GM19372 (cell line): Measurements from ENCODE around the gene ADAM12.
A peak's percentile ranks its signal among the peaks of the same experiment; 100 is the strongest.
"Not testable (repeated sequence)": the region's sequence is repeated elsewhere in the genome, so short reads cannot be mapped to it uniquely, and the experiment has no call there.

Experiments used
- ATAC-seq: cut with Tn5 transposase; IDR thresholded peaks from one replicate; pipeline ENCODE4 v1.9.1; 2021; ENCODE audit warnings: mild to moderate bottlenecking, low read depth, moderate library complexity; ENCODE audit not compliant: unreplicated experiment

The ADAM12 gene

DNA sequence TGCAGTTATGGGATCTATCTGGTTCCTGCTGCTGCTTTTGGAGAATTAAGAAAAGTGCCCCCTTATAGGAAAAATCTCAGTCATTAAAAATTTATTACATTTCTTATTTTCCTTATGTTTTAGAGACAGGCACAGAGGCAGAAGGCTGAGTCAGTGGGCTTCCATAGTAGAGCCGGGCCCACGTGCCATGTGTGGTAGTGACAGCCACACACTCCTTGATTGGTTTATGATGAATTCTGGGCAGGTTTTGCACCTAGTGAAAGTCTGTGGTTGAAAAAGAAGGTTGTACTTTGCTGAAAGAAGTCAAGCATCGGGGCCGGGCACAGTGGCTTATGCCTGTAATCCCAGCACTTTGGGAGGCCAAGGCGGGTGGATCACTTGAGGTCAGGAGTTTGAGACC is 382.0 kb downstream of the ADAM12 start:
- ATAC-seq, result no peak

DNA sequence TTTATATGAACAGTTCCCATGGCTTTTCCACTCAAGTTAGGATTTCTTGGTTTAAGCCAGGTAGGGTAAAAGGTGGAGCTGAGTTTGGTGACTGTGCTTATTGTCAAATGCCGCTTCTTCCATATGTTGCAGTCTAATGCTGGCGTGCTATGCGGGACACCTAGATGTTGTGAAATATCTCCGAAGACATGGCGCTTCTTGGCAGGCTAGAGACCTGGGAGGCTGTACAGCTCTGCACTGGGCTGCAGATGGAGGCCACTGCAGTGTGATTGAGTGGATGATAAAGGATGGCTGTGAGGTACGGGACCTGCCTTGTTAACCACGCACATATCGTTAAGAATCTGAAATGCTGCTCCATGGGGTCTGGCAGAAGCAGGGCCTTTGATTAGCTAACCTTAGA is 383.5 kb downstream of the ADAM12 start:
- no peak for ATAC-seq

DNA sequence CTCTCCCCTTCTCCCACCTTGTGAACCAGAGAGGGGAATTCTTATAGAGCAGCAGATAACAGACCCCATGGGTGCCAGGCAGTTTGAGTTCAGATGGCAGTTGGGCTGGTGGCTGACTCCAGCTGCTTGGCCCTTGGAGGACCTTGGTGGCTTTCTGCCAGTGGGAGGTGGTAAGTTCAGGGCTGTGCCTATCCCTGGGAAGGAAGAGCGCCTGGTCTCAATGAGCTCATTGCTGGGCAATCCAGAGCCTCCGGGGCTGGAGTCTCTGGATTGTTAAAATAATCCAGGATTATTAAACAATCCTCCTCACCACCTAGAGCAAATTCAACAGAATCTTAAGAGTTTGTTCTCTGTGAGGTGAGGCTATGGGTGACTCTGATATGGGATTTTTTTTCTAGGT is 386.7 kb downstream of the ADAM12 start:
- ATAC-seq, result no peak

DNA sequence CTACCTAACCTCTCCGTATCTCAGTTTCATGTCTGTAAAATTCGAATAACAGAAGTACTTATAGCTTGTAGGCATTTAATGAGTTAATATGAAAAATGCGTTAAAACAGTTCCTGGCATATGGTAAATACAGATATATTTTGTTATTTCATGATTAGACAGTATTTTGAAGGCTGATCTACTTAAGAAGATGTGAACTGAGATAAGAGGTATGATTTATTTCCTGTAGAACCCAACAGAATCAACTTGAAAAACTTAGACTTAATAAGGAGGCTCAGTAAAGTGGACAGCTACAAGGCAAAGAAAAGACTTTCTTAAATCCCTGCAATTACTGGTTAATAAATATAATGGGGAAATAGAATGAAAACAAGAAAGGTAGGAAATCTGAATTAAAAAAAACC is 388.6 kb downstream of the ADAM12 start:
- ATAC-seq, result no peak

DNA sequence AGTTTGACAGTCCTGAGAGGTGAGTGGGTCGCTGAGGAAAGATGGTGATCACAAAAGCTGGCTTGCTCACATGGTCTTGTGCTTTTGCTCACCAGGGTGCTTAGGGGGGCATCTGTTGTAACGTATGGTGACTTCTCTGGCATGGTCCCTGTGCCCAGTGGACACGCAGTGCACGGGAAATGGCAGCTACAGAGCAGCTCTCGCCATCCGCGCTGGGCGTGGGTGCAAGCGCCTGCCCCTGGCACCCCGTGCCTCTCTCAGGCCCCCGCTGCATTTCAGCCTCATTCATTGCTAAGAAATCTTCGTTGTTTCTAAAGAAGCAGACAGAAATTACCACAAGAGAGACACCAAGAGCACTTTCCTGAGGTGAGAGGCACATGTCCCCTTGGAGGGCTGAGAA is 390.7 kb downstream of the ADAM12 start:
- no peak for ATAC-seq

DNA sequence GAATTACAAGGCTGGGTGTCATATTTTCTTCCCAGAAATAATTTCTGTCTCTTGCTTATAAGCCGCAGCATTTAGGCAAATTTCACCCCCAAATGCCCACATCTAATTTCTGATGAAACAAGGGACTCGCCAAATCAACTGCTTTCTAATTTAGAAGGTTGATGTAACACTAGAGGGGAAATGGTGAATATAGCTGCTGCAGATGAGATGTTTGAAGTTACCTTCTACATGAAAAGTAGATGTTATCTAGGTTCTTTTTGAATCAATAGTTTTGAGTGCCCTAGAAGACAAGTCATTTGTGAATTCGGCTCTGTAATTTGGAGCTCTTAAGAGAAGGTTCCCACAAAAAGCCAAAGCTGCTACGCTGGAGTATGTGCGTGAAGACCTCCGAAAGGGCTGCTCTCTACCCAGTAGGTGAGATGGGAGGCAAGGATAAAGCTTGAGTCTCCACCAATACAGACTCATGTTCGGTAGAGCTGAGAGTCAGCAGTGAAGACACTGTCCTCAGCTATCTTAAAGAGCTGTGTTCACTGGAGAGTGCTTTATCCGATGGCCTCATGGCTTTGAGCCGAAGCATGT is 392.5 kb downstream of the ADAM12 start:
- no peak for ATAC-seq

DNA sequence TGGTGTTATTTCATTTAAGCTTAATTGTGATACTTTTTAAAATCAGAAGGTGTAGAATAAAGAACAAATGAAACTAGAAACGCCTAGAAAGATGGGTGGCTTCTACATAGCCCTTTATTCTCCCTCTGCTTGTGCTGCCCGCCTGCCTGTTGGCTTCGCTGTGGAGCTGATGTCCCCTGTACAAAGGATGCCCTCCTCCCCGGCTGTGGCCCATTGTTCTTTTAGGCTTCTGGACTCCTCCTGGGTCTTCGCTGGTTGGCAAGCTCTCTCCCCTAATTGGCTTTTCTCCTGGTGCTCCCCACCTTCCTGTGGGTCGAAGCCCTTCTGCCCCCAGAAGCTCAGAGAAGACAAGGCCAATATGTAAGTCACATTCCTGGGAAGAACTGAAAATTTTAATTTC is 393.7 kb downstream of the ADAM12 start:
- ATAC-seq, result no peak

DNA sequence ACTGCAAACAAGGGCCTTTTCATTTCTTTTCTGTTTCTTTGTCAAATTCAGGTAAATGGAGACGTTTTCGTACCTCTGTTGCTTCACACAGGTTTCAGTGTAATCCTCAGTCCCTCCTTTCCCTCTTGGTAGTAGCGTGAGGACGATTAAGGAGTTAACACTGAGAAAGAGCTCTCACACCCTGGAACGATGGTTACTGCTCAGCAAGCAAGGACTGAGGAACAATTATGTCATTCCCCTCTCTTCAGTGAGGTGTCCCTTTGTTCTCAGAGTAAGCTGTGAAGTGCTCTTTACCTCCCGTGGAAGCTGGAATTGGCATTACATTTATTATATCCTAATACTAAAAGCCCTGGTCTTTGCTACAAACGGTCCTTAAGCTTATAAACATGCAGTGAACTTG is 396.0 kb downstream of the ADAM12 start:
- no peak for ATAC-seq

DNA sequence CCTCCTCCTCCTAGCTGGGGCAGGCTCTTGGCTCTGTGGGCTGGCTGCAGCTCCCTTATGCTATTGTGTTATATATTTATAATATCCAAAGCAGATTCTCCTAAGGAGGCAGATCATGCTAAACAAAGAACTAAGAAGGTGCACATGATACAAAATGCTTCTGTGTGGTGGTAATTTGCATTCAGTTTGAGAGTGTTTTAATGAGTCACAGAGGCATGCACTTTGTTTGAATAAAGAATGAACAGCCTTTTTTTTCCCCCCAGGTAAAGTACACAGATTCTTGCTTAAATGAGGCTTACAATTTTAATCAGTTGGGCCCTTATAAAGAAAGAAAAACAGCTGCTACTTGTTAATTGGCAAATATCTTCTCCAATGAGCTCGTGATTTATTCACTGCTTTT is 396.9 kb downstream of the ADAM12 start:
- no peak for ATAC-seq

DNA sequence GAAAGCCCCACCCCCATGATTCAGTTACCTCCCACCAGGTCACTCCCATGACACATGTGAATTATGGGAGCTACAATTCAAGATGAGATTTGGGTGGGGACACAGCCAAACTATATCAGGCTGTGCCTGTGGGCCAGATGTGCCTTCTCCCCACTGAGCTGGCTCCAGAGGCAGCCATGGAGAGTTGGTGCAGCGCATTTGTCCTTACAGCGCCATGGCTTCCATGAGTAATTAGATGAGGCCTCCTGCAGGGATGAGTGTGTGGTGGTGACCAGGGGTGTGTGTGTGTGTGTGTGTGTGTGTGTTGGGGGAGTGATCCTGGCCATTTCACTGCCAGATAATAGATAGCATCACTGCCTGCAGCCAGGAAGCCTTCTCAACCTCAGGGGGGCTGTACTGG is 397.3 kb downstream of the ADAM12 start:
- no peak for ATAC-seq

DNA sequence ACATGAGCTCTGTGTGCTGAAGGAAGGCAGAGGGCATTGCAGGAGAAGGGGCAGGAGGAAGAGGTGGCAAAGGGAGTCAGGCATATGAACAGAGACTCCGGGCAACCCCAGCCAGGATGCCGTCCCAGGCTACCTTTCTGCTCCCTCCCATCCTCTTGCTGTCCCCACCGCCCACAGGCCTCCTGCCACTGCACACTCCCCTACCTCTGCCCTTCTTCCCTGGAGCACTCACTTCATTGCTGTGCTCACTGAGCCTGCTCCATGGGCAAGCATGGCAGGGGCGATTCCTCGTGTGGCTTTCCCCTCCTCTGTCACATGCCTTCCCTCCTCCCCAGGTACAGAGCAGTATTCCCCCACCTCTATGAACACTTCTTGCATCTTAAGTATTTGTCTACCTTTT is 398.5 kb downstream of the ADAM12 start:
- ATAC-seq, result no peak

DNA sequence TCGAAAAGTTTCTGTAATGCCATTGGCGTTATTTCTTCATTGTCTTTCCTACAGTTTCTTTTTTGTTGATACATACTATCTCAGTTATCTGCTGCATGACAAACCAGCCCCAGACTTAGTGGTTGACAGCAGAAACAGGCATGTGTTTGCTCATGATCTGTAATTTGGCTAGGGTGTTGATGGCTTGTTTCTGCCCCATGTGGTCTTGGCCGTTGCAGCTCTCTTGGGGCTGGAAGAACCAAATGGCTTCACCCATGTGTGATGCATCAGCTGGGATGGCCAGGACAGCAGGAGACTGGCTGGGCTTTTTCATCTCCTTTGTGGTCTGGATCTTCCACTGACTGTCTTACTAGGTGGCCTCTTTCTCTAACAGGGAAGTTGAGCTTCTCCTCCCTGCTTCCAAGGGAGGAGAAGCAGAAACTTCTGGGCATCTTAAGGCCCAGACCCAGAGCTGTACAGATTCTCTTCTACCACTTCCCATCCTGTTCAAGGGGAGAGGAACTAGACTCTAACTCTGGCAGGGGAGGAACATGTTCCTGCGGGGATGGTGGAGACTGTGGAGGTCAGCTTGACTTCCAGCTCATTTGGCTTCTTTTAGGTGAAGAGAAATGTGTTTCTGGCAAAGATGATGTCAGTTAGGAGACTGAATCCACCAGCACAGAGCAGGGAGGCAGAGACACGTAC is 402.6 kb downstream of the ADAM12 start:
- no peak for ATAC-seq

DNA sequence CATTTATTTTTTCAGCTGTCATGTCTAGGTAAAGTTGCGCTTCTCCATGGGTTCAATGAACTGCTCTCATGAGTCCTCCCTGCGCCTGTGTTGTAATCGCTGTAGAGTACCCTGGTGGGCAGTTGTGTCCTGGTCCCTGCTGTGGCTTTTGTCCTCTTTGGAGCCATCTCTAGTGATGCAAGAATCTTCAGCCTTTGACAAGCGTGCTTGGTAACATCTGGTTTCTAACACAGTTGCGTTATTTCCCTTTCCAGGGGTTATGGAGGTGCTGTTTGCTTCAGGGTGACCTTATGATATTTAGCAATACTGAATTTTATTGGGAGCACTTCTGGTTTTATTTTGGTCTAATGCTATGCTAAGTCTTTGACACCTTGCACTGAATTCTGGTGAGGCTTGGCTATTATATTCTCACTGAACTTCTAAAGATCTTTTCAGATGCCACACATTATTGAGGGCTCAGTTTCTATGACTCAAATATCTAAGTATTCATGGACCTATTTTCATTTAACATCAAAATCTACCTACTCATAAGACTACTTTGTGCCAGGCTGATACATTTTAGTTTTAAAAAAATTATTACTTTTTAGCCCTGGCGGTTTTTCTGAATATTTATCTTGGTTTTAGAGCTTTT is 403.3 kb downstream of the ADAM12 start:
- no peak for ATAC-seq

DNA sequence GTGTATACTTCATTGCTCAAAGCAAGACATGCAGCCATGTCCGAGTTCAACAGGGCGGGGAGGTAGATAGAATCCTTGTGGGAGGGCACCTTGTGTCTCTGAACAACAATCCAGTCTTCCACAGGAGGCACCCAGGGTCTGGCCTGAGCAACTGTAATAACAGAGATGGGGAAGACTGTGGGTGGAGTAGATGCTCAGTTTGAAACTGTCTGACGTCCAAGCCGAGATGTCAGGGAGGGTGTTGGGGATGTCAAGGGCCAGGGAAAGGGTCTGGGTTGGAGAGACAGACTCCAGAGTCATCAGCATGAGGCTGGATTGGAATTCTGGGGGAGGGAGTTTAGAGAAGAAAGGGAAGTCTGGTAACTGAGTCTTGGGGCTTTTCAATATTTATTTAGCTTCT is 403.9 kb downstream of the ADAM12 start:
- ATAC-seq, result no peak

DNA sequence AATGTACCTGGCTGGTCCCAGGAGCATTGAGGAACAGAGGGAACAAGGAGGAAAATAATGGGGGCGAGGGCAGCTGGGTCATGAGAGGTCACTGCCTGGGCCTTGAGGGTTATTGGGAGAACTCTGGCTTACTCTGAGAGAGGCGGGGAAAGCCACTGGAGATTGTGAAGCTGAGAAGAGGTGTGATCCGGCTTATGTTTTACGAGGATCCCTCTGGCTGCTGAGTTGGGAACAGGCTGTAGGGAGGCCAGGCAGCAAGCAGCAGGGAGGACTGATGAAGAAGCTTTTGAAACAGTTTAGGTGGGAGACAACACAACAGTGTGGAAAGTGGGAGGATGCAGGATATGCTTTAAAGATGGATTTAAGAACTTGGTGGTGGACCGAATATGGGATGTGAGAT is 404.6 kb downstream of the ADAM12 start:
- ATAC-seq, result no peak

DNA sequence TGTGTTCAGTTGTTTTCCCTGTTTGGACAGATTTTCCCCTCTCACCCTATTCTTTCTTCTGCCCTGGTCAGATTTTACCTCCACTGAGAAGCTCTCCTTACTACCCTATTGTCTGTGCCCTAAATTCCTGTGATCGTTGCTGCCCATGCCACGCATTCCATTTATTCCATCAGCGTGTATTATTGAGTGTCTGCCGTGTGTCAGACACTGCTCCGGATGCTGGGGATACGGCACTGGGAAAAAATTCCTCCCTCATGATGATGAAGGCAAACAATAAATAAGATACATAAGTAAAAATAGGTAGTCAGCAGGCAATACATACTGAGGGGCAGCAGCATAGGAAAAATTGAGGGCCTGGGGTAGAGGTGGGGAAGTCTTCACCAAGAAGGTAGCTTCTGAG is 405.1 kb downstream of the ADAM12 start:
- ATAC-seq, result no peak

DNA sequence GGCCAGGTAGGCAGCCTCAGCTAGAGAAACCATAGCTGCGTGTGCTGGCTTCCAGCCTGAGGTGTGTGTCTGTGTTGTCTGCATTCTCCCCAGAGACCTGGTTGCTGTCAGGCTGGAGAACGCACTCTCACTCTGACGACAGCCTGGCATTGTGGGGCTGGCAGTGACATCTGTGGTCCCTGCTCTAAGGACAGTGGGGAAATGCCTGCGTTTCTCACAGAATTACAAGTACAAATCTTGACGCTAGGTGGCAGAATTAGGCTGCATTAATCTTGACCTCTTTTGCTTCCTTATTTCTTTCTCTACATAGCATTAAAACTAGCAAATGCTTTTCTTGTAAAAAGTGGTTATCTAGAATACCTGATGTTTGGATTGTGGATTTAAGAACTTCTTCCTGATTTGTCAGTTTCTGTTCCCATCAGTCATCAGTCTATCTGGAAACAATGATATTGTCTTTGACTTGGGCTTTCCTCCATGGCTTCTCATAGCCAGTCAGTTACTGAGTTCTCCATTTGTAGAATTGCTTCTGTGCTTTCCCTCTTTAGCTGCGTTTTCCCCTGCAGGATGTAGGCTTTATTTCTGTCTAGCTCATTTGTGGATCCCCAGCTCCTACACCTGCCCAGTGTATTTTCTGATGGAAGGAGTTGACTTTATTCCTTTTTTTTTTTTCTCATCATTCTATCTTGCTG is 405.9 kb downstream of the ADAM12 start:
- ATAC-seq, result peak; percentile 61

DNA sequence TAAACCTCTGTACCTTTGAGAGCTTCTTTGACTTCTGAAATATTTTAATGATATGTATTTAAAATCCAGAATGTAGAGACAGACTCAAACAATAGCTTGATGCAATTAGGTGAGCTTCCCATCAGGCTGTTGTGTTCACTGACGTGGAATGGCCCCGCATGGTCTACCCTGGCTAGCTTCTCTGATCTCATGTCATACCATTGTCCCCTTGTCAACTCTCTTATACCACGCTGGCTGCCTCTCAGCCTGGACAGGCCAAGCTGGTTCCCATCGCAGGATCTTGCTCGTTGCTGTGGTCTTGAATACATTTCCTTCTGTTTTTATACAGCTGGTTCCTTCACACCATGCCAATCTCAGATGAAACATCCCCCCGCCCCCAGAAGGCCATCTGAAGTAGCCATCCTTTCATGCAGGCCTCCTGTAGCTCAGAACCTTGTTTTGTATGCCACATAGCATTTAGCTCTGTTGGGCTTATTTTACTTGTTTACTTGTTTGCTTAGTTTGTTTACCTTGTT is 407.7 kb downstream of the ADAM12 start:
- ATAC-seq, result no peak

DNA sequence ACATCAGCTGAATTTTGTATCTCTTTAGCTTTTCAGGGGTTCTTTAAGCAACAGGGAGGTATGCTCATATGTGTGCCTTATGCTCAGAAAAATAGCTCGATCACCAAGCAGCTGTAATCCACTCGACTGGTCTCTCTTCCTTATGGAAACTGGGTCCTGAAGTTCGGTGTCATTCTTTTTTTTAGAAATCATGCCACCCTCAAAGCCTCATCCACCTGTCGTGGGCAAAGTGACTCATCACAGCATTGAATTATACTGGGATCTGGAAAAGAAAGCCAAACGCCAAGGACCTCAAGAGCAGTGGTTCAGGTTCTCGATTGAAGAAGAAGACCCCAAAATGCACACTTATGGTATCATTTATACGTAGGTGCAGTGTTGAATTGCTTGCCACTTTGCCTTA is 408.3 kb downstream of the ADAM12 start:
- ATAC-seq, result no peak

DNA sequence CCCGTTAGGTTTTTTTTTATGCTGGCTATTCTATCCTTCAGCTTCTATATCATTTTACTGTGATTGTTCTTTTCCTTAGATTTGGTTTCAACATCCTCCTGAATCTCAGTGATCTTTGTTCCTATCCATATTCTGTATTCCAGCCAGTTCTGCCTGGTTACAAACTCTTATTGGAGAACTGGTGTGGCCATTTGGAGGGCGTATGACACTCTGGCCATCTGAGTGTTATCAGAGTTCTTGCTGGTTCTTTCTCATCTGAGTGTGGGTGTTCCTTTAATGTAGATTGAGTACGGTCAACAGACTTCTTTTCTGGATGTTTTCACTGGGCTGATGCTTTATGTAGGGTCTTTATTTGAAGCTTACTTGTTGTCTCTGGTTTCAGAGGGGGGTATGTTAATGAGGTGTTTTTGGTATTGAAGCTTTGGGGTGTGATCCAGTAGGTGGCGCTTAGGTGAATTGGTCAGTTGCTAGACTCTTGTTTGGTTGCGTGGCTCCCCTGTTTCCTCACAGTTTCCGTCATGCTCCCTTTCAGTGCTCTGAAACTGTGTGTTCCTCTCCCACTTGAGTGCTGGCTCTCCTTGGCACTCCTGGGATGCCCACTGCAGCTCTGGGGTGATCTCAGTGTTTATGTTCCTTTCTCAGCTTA is 411.2 kb downstream of the ADAM12 start:
- ATAC-seq, result no peak

DNA sequence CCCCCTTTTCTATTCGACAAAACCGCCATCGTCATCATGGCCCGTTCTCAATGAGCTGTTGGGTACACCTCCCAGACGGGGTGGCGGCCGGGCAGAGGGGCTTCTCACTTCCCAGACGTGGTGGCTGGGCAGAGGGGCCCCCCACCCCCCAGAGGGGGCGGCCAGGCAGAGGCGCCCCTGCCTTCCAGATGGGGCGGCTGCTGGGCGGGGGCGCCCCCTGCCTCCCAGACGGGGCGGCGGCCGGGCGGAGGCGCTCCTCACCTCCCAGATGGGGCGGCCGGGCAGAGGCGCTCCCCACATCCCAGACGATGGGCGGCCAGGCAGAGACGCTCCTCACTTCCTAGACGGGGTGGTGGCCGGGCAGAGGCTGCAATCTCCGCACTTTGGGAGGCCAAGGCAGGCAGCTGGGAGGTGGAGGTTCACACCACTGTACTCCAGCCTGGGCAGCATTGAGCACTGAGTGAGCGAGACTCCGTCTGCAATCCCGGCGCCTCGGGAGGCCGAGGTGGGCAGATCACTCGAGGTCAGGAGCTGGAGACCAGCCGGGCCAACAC is 418.1 kb downstream of the ADAM12 start:
- not testable (repeated sequence) for ATAC-seq
